ENCODE data around the gene OR5H1. TPM values are rescaled to one million over a fixed set of nuclear protein-coding genes. Genes with fewer than 3 reads are reported as not detected.
"Not testable (repeated sequence)": the region's sequence is repeated elsewhere in the genome, so short reads cannot be mapped to it uniquely, and the experiment has no call there.

Gene OR5H1
- 2.4 TPM for total RNA-seq (ENCODE audit: insufficient read depth, low replicate concordance)

DNA sequence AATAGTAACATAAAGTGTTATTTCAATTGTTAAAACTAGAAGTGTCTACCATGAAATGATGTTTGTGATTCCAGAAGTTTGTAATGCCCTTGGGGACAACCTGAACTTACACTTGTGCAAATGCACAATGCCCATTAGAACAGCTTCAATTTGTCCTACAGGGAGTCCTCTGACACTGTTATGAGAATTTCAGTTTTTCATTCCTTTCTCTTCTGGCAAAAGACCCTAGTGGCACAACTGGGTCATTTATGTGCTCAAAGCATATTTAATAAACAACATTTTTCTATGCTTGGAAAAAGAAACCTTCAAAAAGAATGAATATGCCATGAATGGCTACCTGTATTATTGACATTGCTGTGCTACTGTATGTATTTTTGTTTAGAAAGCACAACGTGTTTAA lies at the start of gene OR5H1:
Gene OR5H1, plus strand, starts transcription at position 301 of the 400 bp plus-strand sequence. CDS start 1,977 bp downstream, outside the sequence.
- DNase-seq (ENCODE audit: low spot score): no peak

DNA sequence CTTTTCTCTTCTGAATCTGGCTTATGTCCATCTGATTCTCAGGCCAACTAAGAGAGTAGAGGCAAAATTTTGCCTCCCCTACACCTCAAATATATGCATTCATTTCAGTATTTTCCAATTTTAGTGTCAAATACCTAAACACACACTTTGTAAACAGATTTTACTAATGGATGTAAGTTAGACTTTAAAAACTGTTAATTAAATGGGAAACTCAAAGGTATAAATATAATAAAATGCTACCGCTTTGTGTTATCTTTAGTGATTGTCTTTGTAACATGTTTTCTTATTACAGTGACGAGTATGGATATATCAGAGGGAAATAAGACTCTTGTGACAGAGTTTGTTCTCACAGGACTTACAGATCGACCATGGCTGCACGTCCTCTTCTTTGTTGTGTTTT lies 43.6 kb upstream of the OR5H1 start, which contains the start of gene OR5AC2:
Gene OR5AC2, plus strand, starts transcription at position 301 of the 400 bp plus-strand sequence. Its CDS starts 0 bp downstream, at position 301.
- no peak for DNase-seq (ENCODE audit: low spot score)

DNA sequence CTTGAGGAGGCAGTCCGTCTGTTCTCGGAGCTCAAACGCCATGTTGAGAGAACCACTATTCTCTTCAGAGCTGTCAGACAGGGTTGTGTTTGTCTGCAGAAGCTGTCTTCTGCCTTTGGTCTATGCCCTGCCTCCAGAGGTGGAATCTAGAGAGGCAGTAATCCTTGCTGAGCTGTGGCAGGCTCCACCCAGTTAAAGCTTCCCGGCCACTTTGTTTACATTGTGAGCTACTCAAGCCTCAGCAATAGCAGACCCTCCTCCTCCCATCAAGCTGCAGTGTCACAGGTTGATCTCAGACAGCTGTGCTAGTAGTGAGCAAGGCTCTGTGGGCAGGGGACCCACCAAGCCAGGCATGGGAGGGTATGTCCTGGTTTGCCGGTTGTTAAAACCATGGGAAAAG lies 34.6 kb upstream of the OR5H1 start:
- no peak for DNase-seq (ENCODE audit: low spot score)

GRCh38 chr3:98099848-98100247 lies 30.7 kb upstream of the OR5H1 start:
- no peak for DNase-seq (ENCODE audit: low spot score)

GRCh38 chr3:98108162-98108561 lies 22.4 kb upstream of the OR5H1 start:
- no peak for DNase-seq (ENCODE audit: low spot score)

DNA sequence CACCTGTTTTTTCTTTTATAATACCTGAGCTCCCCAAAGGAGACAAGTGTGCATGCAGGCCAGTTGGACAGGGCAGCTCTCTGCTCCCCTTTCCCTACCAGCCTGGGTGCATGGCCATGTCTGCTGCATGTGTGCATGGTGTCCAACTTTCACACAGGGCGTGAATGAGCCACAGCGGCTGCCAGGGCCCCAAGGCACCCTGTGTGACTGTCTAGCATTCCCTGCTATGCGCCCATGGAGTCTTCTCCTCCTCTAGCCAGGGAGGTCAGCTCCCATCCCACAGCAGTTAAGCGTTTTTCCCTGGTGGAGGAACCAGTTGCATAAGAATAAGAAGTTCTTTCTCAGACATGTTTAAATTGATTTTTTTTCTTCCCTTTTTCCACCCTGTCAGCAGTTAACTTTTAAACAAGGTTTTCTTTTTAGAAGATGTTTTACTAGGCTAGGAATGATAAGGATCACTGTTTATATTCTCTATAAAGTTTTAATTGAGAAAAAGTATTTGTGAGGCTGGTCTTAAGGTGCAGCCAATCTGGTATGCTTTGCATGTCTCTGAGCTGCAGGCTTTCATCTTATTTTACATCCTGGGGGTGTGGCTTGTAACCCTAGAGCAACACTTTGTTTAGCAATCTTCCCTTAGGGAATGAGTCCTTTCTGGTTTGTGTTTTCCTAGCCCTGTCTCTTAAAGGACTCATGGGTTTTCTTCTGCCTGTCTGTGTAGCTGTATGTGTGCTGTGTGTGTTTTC lies 20.5 kb upstream of the OR5H1 start:
- no peak for DNase-seq (ENCODE audit: low spot score)

GRCh38 chr3:98110550-98110908 lies 20.0 kb upstream of the OR5H1 start:
- DNase-seq (ENCODE audit: low spot score): no peak

- no peak for DNase-seq (ENCODE audit: low spot score)
Measured at GRCh38 chr3:98114264-98114663, 16.3 kb upstream of the OR5H1 start.

GRCh38 chr3:98115717-98116116 lies 14.8 kb upstream of the OR5H1 start:
- DNase-seq (ENCODE audit: low spot score): no peak

DNA sequence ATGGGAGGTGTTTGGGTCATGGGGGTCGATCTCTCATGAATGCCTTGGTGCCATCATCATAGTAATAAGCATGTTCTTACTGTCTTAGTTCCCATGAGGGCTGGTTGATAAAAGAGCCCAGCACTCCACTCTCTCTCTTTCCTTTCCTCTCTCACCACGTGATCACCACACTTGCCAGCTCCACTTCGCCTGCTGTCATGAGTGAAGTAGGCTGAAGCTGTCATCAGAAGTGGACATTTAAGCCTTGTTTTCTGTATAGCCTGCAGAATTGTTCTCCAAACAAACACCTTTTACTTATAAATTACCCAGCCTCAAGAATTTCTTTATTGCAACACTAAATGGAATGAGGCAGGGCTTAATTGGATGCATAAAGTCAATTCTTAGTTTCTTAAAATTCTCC lies 6.1 kb downstream of the OR5H1 start:
- no peak for DNase-seq (ENCODE audit: low spot score)

DNA sequence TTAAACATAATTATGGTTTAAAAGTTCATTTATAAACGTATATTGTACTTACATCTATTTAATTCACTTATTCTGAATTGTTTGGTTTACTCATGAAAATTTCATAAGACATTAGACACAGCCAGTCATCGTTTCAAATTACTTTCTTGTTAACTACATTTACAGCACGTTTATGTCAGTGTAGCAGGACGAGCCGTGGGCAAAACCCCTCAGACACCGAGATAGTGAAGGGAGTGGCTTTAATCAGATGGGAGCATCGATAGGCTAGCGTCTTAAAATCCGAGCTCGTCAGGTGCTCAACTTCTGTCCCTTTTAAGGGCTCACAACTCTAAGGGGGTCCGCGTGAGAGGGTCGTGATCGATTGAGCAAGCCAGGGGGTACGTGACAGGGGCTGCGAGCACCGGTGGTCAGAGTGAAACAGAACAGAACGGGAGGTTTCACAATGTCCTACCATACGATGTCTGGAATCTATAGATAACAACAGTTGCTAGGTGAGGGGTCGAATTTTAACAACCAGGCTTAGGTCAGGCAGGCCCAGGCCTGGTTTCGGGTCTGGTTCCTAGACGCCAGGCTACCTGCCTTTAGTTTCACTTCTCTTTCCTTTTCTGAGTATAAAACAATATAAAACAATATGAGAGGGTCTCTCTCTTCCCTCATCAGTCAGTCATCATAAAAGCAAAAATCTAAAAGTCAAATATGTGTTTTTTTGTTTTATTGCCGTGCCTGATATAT lies 7.5 kb downstream of the OR5H1 start:
- not testable (repeated sequence) for DNase-seq (ENCODE audit: low spot score)

DNA sequence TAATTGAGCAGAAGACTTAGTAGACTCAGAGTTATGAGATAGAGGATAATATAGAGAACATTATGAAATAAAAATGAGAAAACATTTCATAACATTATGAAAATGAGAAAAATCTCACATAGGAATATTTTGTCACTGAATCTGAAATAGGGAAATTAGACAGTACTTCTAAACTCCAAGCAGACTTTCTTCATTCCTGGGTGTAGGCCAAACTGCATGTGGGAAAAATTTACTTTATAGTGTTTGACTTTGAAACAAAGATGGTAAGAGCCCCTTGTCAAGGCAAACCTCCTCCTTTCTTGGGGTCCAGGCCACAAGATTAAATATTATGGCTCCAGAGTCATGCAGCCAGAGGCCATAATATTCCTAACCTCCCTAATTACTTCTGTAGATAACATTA lies 10.0 kb downstream of the OR5H1 start:
- DNase-seq (ENCODE audit: low spot score): no peak

DNA sequence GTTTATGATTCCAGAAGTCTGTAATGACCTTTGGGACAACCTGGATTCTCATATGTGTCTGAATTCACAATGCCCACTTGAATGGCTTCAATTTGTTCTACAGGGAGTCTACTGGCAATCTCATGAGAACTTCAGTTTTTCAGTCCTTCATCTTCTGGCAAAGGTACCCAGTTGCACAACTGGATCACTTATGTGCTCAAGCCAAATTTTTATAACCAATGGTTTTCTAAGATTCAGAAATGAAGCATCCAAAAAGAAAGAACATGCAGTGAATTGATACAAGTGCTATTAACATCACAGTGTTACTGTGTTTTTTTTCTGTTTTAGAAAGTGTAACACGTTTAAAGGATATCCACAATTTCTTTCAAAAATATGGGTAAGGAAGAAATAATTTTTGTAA lies 16.7 kb downstream of the OR5H1 start, which contains the start of gene OR5H14:
Gene OR5H14, plus strand, starts transcription at position 301 of the 400 bp plus-strand sequence. CDS start 1,907 bp downstream, outside the sequence.
- DNase-seq (ENCODE audit: low spot score): no peak

- DNase-seq (ENCODE audit: low spot score): no peak
Measured at GRCh38 chr3:98148751-98149150, 18.2 kb downstream of the OR5H1 start.

DNA sequence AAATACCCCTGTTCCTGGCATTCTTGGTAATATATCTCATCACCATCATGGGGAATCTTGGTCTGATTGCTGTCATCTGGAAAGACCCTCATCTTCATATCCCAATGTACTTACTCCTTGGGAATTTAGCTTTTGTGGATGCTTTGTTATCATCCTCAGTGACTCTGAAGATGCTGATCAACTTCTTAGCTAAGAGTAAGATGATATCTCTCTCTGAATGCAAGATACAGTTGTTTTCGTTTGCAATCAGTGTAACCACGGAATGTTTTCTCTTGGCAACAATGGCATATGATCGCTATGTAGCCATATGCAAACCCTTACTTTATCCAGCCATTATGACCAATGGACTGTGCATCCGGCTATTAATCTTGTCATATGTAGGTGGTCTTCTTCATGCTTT lies 18.9 kb downstream of the OR5H1 start:
- not testable (repeated sequence) for DNase-seq (ENCODE audit: low spot score)

- DNase-seq (ENCODE audit: low spot score): no peak
Measured at GRCh38 chr3:98151241-98151640, 20.7 kb downstream of the OR5H1 start.

- DNase-seq (ENCODE audit: low spot score): no peak
Measured at GRCh38 chr3:98166396-98166795, 35.9 kb downstream of the OR5H1 start, which contains the start of gene OR5H15. Gene OR5H15 (plus strand): TSS chr3:98166696. CDS start chr3:98168700, 2,004 bp downstream.

DNA sequence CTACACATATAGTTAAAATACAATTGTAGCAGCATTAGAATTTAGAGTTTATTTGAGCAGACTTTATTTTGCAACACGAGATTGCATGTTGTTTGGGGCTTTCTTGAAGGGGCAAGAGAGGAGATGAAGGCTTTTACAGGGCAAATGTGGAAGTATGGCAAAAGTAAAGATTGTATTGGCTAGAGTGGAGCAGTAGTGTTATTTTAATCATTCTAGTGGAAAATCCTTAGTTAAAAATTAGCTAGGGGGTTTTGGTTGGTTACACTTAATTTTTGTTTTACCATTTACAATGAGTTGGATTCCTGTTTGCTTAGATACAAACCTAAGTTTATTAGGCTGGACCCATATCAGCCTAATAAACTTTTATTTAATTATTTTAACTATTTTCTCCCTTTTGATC lies 40.5 kb downstream of the OR5H1 start:
- DNase-seq (ENCODE audit: low spot score): no peak

DNA sequence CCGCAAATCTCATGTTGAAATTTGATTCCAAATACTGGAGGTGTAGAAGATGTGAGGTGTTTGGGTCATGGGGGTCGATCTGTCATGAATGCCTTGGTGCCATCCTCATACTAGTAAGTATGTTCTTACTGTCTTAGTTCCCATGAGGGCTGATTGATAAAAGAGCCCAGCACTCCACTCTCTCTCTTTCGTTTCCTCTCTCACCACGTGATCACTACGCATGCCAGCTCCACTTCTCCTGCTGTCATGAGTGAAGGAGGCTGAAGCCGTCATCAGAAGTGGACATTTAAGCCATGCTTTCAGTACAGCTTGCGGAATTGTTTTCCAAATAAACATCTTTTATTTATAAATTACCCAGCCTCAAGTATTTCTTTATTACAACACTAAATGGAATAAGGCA lies 42.1 kb downstream of the OR5H1 start:
- no peak for DNase-seq (ENCODE audit: low spot score)

DNA sequence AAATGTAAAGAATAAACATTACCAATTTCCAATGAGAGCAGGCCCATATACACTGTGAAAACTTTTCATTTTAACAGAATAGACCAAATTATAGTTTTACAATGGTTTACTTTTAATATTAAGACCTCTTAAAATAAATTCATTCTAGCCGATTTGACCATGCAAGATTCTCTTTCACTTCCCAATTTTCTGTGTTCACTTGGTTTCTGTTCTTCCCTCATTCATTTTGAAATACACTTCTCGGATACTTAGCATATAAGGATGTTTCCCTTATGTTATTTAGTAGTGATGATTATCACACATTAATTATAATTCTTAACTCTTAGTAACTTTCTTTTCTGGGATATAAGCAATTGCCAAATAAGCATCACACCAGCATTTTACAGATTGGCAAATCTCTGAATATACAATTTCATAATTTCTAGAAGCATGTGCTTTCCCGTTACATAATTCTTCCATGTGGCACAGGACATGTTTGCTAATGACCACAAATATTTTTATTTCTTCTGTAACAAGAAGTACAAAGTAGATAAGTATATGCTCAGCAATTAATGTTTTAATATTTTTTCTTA lies 49.9 kb downstream of the OR5H1 start:
- no peak for DNase-seq (ENCODE audit: low spot score)

DNA sequence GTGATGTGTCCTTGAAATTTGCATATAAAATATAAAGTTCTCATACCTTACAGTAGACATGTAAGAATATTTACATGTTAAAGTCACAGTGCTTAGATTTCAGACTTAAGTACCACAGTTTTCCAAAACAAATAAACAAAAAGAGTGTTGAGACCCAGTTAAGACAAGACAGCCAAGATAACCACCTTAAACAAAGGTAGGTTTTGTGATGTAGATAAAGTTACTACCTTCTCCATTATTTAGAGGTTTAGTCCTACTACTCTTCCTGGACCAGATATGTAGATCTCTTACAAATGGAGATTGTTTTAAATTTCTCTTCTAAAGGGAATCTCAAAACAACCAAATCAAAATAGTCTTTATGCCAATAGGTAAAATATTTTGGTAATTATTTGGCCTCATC lies 51.7 kb downstream of the OR5H1 start:
- no peak for DNase-seq (ENCODE audit: low spot score)

DNA sequence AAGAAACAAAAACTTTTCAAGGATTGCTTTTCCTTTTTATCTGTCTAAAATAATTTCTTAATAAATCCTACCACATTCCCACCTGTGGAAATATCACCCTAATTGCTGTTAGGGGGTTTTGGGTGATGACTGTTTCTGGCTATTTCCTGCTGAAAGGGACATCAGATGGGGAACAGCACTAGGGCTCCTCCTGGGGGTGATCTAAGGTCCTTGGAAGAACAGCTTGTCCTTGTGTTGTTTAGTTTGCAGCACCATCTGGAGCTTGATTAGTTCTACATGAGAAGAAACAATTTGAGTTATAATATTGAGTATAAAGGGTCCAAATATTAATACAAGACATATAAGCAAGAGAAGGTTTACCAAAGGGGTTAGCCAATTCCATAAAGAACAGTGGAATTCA lies 54.7 kb downstream of the OR5H1 start:
- no peak for DNase-seq (ENCODE audit: low spot score)

All from umbilical cord (tissue), 2 donors.